BLaER1 (cell line): ENCODE measurements around the gene AXIN2.

Source experiments
- H3K27ac ChIP-seq: shearing (Covaris generic); formaldehyde crosslinking; 2 replicates; pipeline ENCODE4 v1.8.1; 2022
- H3K27me3 ChIP-seq: shearing (Covaris generic); formaldehyde crosslinking; 2 replicates; pipeline ENCODE4 v1.8.1; 2022
- H3K36me3 ChIP-seq: shearing (Covaris generic); formaldehyde crosslinking; 2 replicates; pipeline ENCODE4 v1.8.1; 2022
- H3K4me1 ChIP-seq: shearing (Covaris generic); formaldehyde crosslinking; 2 replicates; pipeline ENCODE4 v1.8.1; 2022
- H3K4me2 ChIP-seq: shearing (Covaris generic); formaldehyde crosslinking; 2 replicates; pipeline ENCODE4 v1.8.1; 2022
- H3K4me3 ChIP-seq: shearing (Covaris generic); formaldehyde crosslinking; 2 replicates; pipeline ENCODE4 v1.8.1; 2022
- H3K9ac ChIP-seq: shearing (Covaris generic); formaldehyde crosslinking; 2 replicates; pipeline ENCODE4 v1.8.1; 2022
- H3K9me3 ChIP-seq: shearing (Covaris generic); formaldehyde crosslinking; 2 replicates; pipeline ENCODE4 v1.8.1; 2022
- H4K20me1 ChIP-seq: shearing (Covaris generic); formaldehyde crosslinking; 2 replicates; pipeline ENCODE4 v1.8.1; 2022
- Cebpa-rat ChIP-seq: shearing (Covaris generic); IDR thresholded peaks from 2 replicates; pipeline ENCODE4 v1.8.1; 2022

The AXIN2 gene

GRCh38 chr17:65561452-65562205, at the start of gene AXIN2:
Gene AXIN2 (minus strand): TSS chr17:65561648. CDS start chr17:65558620, 3,028 bp downstream.
- Histone ChIP-seq H3K36me3 (no peaks in the 10 kb centered on the region), H3K4me3 (peak within 1 kb of the TSS; percentile 94), H3K4me2 (peak within 1 kb of the TSS; percentile 78), H3K9me3 (no peaks in the 10 kb centered on the region), H4K20me1 (no peaks in the 10 kb centered on the region; the same call in 1 of the 2 replicates), H3K9ac (peak within 1 kb of the TSS; percentile 88), H3K27ac (peak within 1 kb of the TSS; percentile 94), H3K4me1 (peaks cover 39% of the 10 kb centered on the region), H3K27me3 (peaks cover 27% of the 10 kb centered on the region)
- no peak for TF ChIP-seq Cebpa-rat

- H3K27me3 ChIP-seq: no peaks in the 10 kb centered on the region
- H3K27ac ChIP-seq: no peak overlapping the region
- H3K4me2 ChIP-seq: no peak overlapping the region
- no peak for TF ChIP-seq Cebpa-rat
- H3K36me3 ChIP-seq: no peaks in the 10 kb centered on the region
- no peaks in the 10 kb centered on the region for H3K9me3 ChIP-seq
- no peaks in the 10 kb centered on the region for H4K20me1 ChIP-seq
- H3K9ac ChIP-seq: no peak overlapping the region
- no peak overlapping the region for H3K4me3 ChIP-seq
- no peaks in the 10 kb centered on the region for H3K4me1 ChIP-seq
Observed at GRCh38 chr17:65609749-65610148, 48.3 kb upstream of the AXIN2 start.

- Histone ChIP-seq H3K4me1 (peaks cover 1% of the 10 kb centered on the region), H3K27ac (no peak overlapping the region), H3K27me3 (no peaks in the 10 kb centered on the region), H3K36me3 (no peaks in the 10 kb centered on the region), H3K9me3 (no peaks in the 10 kb centered on the region), H3K4me3 (no peak overlapping the region), H3K9ac (no peak overlapping the region), H4K20me1 (no peaks in the 10 kb centered on the region), H3K4me2 (no peak overlapping the region)
- no peak for TF ChIP-seq Cebpa-rat
Observed at GRCh38 chr17:65609286-65609685, 47.8 kb upstream of the AXIN2 start.

- Histone ChIP-seq H3K9me3 (no peaks in the 10 kb centered on the region), H3K4me1 (peaks cover 9% of the 10 kb centered on the region), H3K4me2 (peak overlapping the region; percentile 36), H4K20me1 (no peaks in the 10 kb centered on the region), H3K36me3 (no peaks in the 10 kb centered on the region), H3K4me3 (no peak overlapping the region), H3K9ac (no peak overlapping the region), H3K27me3 (no peaks in the 10 kb centered on the region), H3K27ac (no peak overlapping the region)
- TF ChIP-seq Cebpa-rat: no peak
Observed at GRCh38 chr17:65604070-65604469, 42.6 kb upstream of the AXIN2 start.

GRCh38 chr17:65601881-65602280, 40.4 kb upstream of the AXIN2 start:
- Histone ChIP-seq H4K20me1 (no peaks in the 10 kb centered on the region), H3K27ac (no peak overlapping the region), H3K4me2 (no peak overlapping the region), H3K9ac (no peak overlapping the region), H3K4me3 (no peak overlapping the region), H3K9me3 (no peaks in the 10 kb centered on the region), H3K36me3 (no peaks in the 10 kb centered on the region), H3K27me3 (no peaks in the 10 kb centered on the region), H3K4me1 (peaks cover 9% of the 10 kb centered on the region)
- no peak for TF ChIP-seq Cebpa-rat

GRCh38 chr17:65601145-65601544, 39.7 kb upstream of the AXIN2 start:
- H3K27me3 ChIP-seq: no peaks in the 10 kb centered on the region
- no peak overlapping the region for H3K9ac ChIP-seq
- peaks cover 9% of the 10 kb centered on the region for H3K4me1 ChIP-seq
- no peaks in the 10 kb centered on the region for H4K20me1 ChIP-seq
- H3K36me3 ChIP-seq: no peaks in the 10 kb centered on the region
- H3K27ac ChIP-seq: no peak overlapping the region
- TF ChIP-seq Cebpa-rat: no peak
- no peaks in the 10 kb centered on the region for H3K9me3 ChIP-seq
- no peak overlapping the region for H3K4me2 ChIP-seq
- H3K4me3 ChIP-seq: no peak overlapping the region

GRCh38 chr17:65600518-65600917, 39.1 kb upstream of the AXIN2 start:
- Histone ChIP-seq H3K27ac (no peak overlapping the region), H3K36me3 (no peaks in the 10 kb centered on the region), H3K27me3 (no peaks in the 10 kb centered on the region), H3K9ac (no peak overlapping the region), H3K4me3 (no peak overlapping the region), H3K4me1 (peaks cover 9% of the 10 kb centered on the region), H4K20me1 (no peaks in the 10 kb centered on the region), H3K9me3 (no peaks in the 10 kb centered on the region), H3K4me2 (no peak overlapping the region)
- TF ChIP-seq Cebpa-rat: no peak

- no peaks in the 10 kb centered on the region for H3K36me3 ChIP-seq
- no peaks in the 10 kb centered on the region for H3K27me3 ChIP-seq
- H3K4me3 ChIP-seq: no peak overlapping the region
- no peak for TF ChIP-seq Cebpa-rat
- H4K20me1 ChIP-seq: no peaks in the 10 kb centered on the region
- no peak overlapping the region for H3K9ac ChIP-seq
- peaks cover 9% of the 10 kb centered on the region for H3K4me1 ChIP-seq
- no peak overlapping the region for H3K27ac ChIP-seq
- no peak overlapping the region for H3K4me2 ChIP-seq
- H3K9me3 ChIP-seq: no peaks in the 10 kb centered on the region
Observed at GRCh38 chr17:65599650-65600049, 38.2 kb upstream of the AXIN2 start.

- Histone ChIP-seq H4K20me1 (no peaks in the 10 kb centered on the region), H3K4me3 (no peak overlapping the region), H3K4me1 (peaks cover 12% of the 10 kb centered on the region), H3K27me3 (no peaks in the 10 kb centered on the region), H3K4me2 (no peak overlapping the region), H3K36me3 (no peaks in the 10 kb centered on the region), H3K9me3 (no peaks in the 10 kb centered on the region), H3K27ac (no peak overlapping the region), H3K9ac (no peak overlapping the region)
- TF ChIP-seq Cebpa-rat: no peak
Observed at GRCh38 chr17:65598746-65599145, 37.3 kb upstream of the AXIN2 start.

- TF ChIP-seq Cebpa-rat: no peak
- H3K27ac ChIP-seq: no peak overlapping the region
- H3K9me3 ChIP-seq: no peaks in the 10 kb centered on the region
- no peak overlapping the region for H3K9ac ChIP-seq
- H4K20me1 ChIP-seq: no peaks in the 10 kb centered on the region
- peaks cover 22% of the 10 kb centered on the region for H3K4me1 ChIP-seq
- H3K27me3 ChIP-seq: no peaks in the 10 kb centered on the region
- no peaks in the 10 kb centered on the region for H3K36me3 ChIP-seq
- H3K4me3 ChIP-seq: no peak overlapping the region
- H3K4me2 ChIP-seq: no peak overlapping the region
Observed at GRCh38 chr17:65595071-65595656, 33.7 kb upstream of the AXIN2 start.
